HepG2 (cell line): ENCODE measurements around the gene WHAMM. TPM values are rescaled to one million over a fixed set of nuclear protein-coding genes. Genes with fewer than 3 reads are reported as not detected.

Experiments
- AHR ChIP-seq: IDR thresholded peaks from 2 replicates; pipeline ENCODE4 v1.6.1; 2018; ENCODE audit warnings: missing genetic modification reagents, missing compliant biosample characterization
- ATF1 ChIP-seq: IDR thresholded peaks from 2 replicates; pipeline ENCODE4 v1.6.1; 2016; ENCODE audit warnings: mild to moderate bottlenecking, control low read depth
- BCL6 ChIP-seq: IDR thresholded peaks from 2 replicates; pipeline ENCODE4 v1.6.1; 2016; ENCODE audit warnings: missing genetic modification reagents, missing compliant biosample characterization
- BCLAF1 ChIP-seq: fragments of 450-650 bp; IDR thresholded peaks from 2 replicates; pipeline ENCODE4 v1.6.1; 2017; ENCODE audit warnings: mild to moderate bottlenecking
- ELF4 ChIP-seq: sonication (generic); formaldehyde crosslinking; IDR thresholded peaks from 2 replicates; pipeline ENCODE4 v1.5.0; 2020; ENCODE audit warnings: missing genetic modification reagents, mild to moderate bottlenecking, moderate library complexity, borderline replicate concordance
- EZH2 ChIP-seq: conservative IDR thresholded peaks from 2 replicates; pipeline ENCODE4 v1.6.1; 2012; ENCODE audit warnings: mild to moderate bottlenecking, low read depth, low read length, moderate library complexity
- GATA4 ChIP-seq: sonication (generic); IDR thresholded peaks from 2 replicates; pipeline ENCODE4 v1.6.1; 2016; ENCODE audit warnings: antibody characterized with exemption, low read depth, borderline replicate concordance
- IRX3 ChIP-seq: sonication (generic); formaldehyde crosslinking; IDR thresholded peaks from 2 replicates; pipeline ENCODE4 v1.8.1; 2023; ENCODE audit warnings: mild to moderate bottlenecking, low read depth, missing genetic modification reagents, borderline replicate concordance
- KDM5A ChIP-seq: fragments of 200-600 bp; sonication (generic); IDR thresholded peaks from 2 replicates; pipeline ENCODE4 v1.7.0; 2018; ENCODE audit warnings: antibody characterized with exemption, mild to moderate bottlenecking, low read length, borderline replicate concordance
- KLF12 ChIP-seq: sonication (generic); formaldehyde crosslinking; IDR thresholded peaks from 2 replicates; pipeline ENCODE4 v1.4.0; 2020; ENCODE audit warnings: missing genetic modification reagents, borderline replicate concordance
- MLXIP ChIP-seq: sonication (generic); formaldehyde crosslinking; IDR thresholded peaks from 2 replicates; pipeline ENCODE4 v1.9.0; 2021; ENCODE audit warnings: missing genetic modification reagents, borderline replicate concordance
- NCOR1 ChIP-seq: fragments of 200-600 bp; sonication (generic); IDR thresholded peaks from 2 replicates; pipeline ENCODE4 v1.7.0; 2017; ENCODE audit warnings: antibody characterized with exemption, low read length, borderline replicate concordance
- NFYC ChIP-seq: IDR thresholded peaks from 2 replicates; pipeline ENCODE4 v1.6.1; 2016; ENCODE audit warnings: missing genetic modification reagents, missing compliant biosample characterization
- NR3C1 ChIP-seq: sonication (generic); formaldehyde crosslinking; IDR thresholded peaks from 2 replicates; pipeline ENCODE4 v1.4.0; 2020; ENCODE audit warnings: missing genetic modification reagents
- PCBP1 ChIP-seq: fragments of 200-400 bp; formaldehyde crosslinking; IDR thresholded peaks from 2 replicates; pipeline ENCODE4 v1.6.1; 2017; ENCODE audit warnings: mild to moderate bottlenecking, low read depth, low read length, borderline replicate concordance
- PLRG1 ChIP-seq: fragments of 450-650 bp; conservative IDR thresholded peaks from 2 replicates; pipeline ENCODE4 v1.6.1; 2016
- PTBP1 ChIP-seq: fragments of 200-400 bp; formaldehyde crosslinking; IDR thresholded peaks from 2 replicates; pipeline ENCODE4 v1.6.1; 2018; ENCODE audit warnings: low read length, low read depth; ENCODE audit not compliant: poor library complexity, severe bottlenecking
- RNF2 ChIP-seq: fragments of 450-650 bp; conservative IDR thresholded peaks from 2 replicates; pipeline ENCODE4 v1.6.1; 2016; ENCODE audit warnings: low read depth
- SMAD9 ChIP-seq: sonication (generic); formaldehyde crosslinking; IDR thresholded peaks from 2 replicates; pipeline ENCODE4 v1.5.1; 2020; ENCODE audit warnings: mild to moderate bottlenecking, missing genetic modification reagents
- SMC3 ChIP-seq: IDR thresholded peaks from 2 replicates; pipeline ENCODE4 v1.6.1; 2011; ENCODE audit warnings: low read length, improper control_type of control experiment
- TAF1 ChIP-seq: sonication (generic); formaldehyde crosslinking; IDR thresholded peaks from 2 replicates; pipeline ENCODE4 v1.4.0; 2020; ENCODE audit warnings: missing genetic modification reagents
- ZFP1 ChIP-seq: IDR thresholded peaks from 2 replicates; pipeline ENCODE4 v1.6.1; 2016
- ZMAT5 ChIP-seq: sonication (generic); formaldehyde crosslinking; IDR thresholded peaks from 2 replicates; pipeline ENCODE4 v1.5.0; 2020; ENCODE audit warnings: mild to moderate bottlenecking, low read depth, missing genetic modification reagents, borderline replicate concordance
- ZNF256 ChIP-seq: sonication (generic); formaldehyde crosslinking; conservative IDR thresholded peaks from 2 replicates; pipeline ENCODE4 v1.4.0; 2020; ENCODE audit warnings: missing genetic modification reagents
- ZNF75D ChIP-seq: sonication (generic); formaldehyde crosslinking; IDR thresholded peaks from 2 replicates; pipeline ENCODE4 v1.8.1; 2023; ENCODE audit warnings: missing genetic modification reagents, mild to moderate bottlenecking, borderline replicate concordance
- ZNF777 ChIP-seq: sonication (generic); formaldehyde crosslinking; IDR thresholded peaks from 2 replicates; pipeline ENCODE4 v1.4.0; 2020; ENCODE audit warnings: missing genetic modification reagents
- ZNF788 ChIP-seq: sonication (generic); formaldehyde crosslinking; IDR thresholded peaks from 2 replicates; pipeline ENCODE4 v1.5.0; 2020; ENCODE audit warnings: mild to moderate bottlenecking, missing genetic modification reagents, borderline replicate concordance
- polyA plus RNA-seq, 8 experiments: library from polyadenylated mRNA; depleted of rRNA in 3 of 8; stranded (reverse) in 7 of 8; unstranded in 1 of 8; fragments of >200 nt; fragmentation: Illumina TruSeq in 4 of 8; extraction: Trizol in 4 of 8; gene quantifications; 2 replicates each; pipeline versions ENCODE4 v1.2.1 to v1.2.3, GENCODE V29; 2011 to 2016; ENCODE audit warnings: low read depth in 4 of 8, missing spikeins in 1 of 8, mixed read lengths in 1 of 8; ENCODE audit not compliant: insufficient read depth in 1 of 8
- total RNA-seq, 5 experiments: library from RNA; depleted of rRNA; stranded (reverse); fragments of >200 nt; fragmentation: Illumina TruSeq; extraction: Trizol; gene quantifications; 2 replicates each; pipeline ENCODE4 v1.2.3, GENCODE V29; 2016; ENCODE audit warnings: low read depth in 1 of 5

WHAMM gene
- total and polyA plus RNA-seq, 2 of the 13 experiments (the other 11 are each of a cell fraction or from before 2014, with no cell fraction given), result 2.9 to 3.0 TPM

- TF ChIP-seq ATF1 (CRISPR knock-in tag) (no peak), ZFP1 (no peak), AHR (CRISPR knock-in tag) (no peak), NR3C1 (CRISPR knock-in tag) (no peak), KDM5A (peak; percentile 43; the same call in 1 of the 2 replicates), NCOR1 (no peak), PTBP1 (no peak), RNF2 (no peak; the same call in 1 of the 2 replicates), MLXIP (CRISPR knock-in tag) (no peak), TAF1 (peak; percentile 92), ZNF256 (CRISPR knock-in tag) (no peak), GATA4 (0 out of 2 replicates have a peak, but pooled peaks have one; percentile 39), ZNF777 (CRISPR knock-in tag) (peak; percentile 79), SMC3 (no peak), NFYC (peak; percentile 97), PCBP1 (no peak), EZH2 (no peak), ELF4 (CRISPR knock-in tag) (no peak), ZNF75D (CRISPR knock-in tag) (no peak), BCL6 (CRISPR knock-in tag) (peak; percentile 49), ZNF788 (CRISPR knock-in tag) (peak; percentile 75; the same call in 1 of the 2 replicates), PLRG1 (no peak), KLF12 (CRISPR knock-in tag) (no peak), IRX3 (CRISPR knock-in tag) (no peak), ZMAT5 (CRISPR knock-in tag) (no peak), SMAD9 (CRISPR knock-in tag) (0 out of 2 replicates have a peak, but pooled peaks have one; percentile 41), BCLAF1 (no peak)
Measured at GRCh38 chr15:82809308-82810060, at the start of gene WHAMM (continued).
